BJ (cell line): ENCODE data around the gene GDF9. TPM values are rescaled to one million over a fixed set of nuclear protein-coding genes. Genes with fewer than 3 reads are reported as not detected.

Experiments
- CTCF ChIA-PET: fragments of 350-600 bp; formaldehyde crosslinking; extraction: SDS; loops from one replicate; lab custom pipeline; 2021; ENCODE audit warnings: antibody characterized with exemption, inconsistent platforms; lab: Yijun Ruan, JAX
- POLR2A ChIA-PET: fragments of 300-600 bp; sonication (Branson Sonifier 250); formaldehyde crosslinking; extraction: SDS; loops from one replicate; lab custom pipeline; 2021; ENCODE audit warnings: antibody characterized with exemption; lab: Charles Lee
- DNase-seq: peaks from one replicate; pipeline ENCODE4 v3.0.0-alpha.2; 2011; ENCODE audit warnings: low read depth
- H3K27me3 ChIP-seq: 2 replicates; pipeline ENCODE4 v1.6.0; 2011; ENCODE audit warnings: low read length; ENCODE audit not compliant: control insufficient read depth, insufficient read depth
- H3K36me3 ChIP-seq: 2 replicates; pipeline ENCODE4 v1.5.1; 2011; ENCODE audit warnings: low read length; ENCODE audit not compliant: control insufficient read depth, insufficient read depth
- H3K4me3 ChIP-seq: 2 replicates; pipeline ENCODE4 v1.5.1; 2011; ENCODE audit warnings: low read depth, mild to moderate bottlenecking, control low read depth, low read length
- polyA plus RNA-seq: library from polyadenylated mRNA; depleted of rRNA; stranded (reverse); fragments of >200 nt; gene quantifications from 2 replicates; pipeline ENCODE4 v1.2.3, GENCODE V29; 2011
- TF ChIP-seq, protein P1 (sequence below): IDR thresholded peaks from 2 replicates; pipeline ENCODE4 v1.5.1; 2011; ENCODE audit warnings: low read depth, mild to moderate bottlenecking, control low read depth, inconsistent platforms, low read length, moderate library complexity; ENCODE audit not compliant: insufficient read depth

Gene GDF9
- polyA plus RNA-seq, 1 experiment: 0.20 TPM

DNA sequence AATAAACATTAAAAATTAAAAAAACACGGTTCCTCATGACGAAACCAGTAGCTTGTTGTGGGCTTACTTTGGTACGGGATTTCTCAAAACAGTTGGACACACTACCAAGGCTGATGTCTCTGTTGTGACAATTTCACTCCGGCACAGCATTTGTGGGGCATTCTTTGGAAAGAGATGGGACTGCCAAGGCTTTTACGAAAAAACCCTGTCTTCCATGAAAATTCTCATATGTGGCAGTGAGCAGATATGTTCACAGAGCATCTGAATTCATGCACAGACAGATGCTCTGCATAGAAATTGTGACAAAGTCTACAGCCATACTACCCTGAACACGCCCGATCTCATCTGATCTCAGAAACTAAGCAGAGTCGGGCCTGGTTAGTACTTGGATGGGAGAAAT is 18.0 kb downstream of the GDF9 start:
- Histone ChIP-seq H3K4me3 (no peak overlapping the region), H3K27me3 (no peaks in the 10 kb centered on the region), H3K36me3 (no peaks in the 10 kb centered on the region)
- ChIA-PET POLR2A (no interaction called here), CTCF (interaction anchor here (1.0 to 2.6 kb wide), 3 partner anchors 16 to 18 kb away, joined by 4 to 13 read pairs (median 4); partner anchors contain the start of genes GDF9, SHROOM1 and UQCRQ)
- TF ChIP-seq, protein P1, sequence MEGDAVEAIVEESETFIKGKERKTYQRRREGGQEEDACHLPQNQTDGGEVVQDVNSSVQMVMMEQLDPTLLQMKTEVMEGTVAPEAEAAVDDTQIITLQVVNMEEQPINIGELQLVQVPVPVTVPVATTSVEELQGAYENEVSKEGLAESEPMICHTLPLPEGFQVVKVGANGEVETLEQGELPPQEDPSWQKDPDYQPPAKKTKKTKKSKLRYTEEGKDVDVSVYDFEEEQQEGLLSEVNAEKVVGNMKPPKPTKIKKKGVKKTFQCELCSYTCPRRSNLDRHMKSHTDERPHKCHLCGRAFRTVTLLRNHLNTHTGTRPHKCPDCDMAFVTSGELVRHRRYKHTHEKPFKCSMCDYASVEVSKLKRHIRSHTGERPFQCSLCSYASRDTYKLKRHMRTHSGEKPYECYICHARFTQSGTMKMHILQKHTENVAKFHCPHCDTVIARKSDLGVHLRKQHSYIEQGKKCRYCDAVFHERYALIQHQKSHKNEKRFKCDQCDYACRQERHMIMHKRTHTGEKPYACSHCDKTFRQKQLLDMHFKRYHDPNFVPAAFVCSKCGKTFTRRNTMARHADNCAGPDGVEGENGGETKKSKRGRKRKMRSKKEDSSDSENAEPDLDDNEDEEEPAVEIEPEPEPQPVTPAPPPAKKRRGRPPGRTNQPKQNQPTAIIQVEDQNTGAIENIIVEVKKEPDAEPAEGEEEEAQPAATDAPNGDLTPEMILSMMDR: no peak
- no peak for DNase-seq

DNA sequence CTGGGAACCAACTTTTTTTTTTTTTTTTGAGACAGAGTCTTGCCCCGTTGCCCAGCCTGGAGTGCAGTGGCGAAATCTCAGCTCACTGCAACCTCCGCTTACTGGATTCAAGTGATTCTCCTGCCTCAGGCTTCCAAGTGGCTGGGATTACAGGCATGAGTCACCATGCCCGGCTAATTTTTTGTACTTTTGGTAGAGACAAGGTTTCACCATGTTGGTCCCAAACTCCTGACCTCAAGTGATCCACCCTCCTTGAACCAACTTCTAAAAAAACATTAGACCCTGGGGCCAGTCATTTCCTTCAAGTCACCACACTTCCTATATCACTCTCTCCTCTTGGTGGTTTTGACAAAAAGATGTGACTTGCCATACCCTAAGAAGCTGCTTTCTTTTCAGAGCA is 25.0 kb downstream of the GDF9 start:
- ChIA-PET POLR2A (no interaction called here), CTCF (no interaction called here)
- TF ChIP-seq, protein P1: no peak
- DNase-seq: no peak
- Histone ChIP-seq H3K4me3 (no peak overlapping the region), H3K36me3 (no peaks in the 10 kb centered on the region), H3K27me3 (no peaks in the 10 kb centered on the region; the same call in 1 of the 2 replicates)

DNA sequence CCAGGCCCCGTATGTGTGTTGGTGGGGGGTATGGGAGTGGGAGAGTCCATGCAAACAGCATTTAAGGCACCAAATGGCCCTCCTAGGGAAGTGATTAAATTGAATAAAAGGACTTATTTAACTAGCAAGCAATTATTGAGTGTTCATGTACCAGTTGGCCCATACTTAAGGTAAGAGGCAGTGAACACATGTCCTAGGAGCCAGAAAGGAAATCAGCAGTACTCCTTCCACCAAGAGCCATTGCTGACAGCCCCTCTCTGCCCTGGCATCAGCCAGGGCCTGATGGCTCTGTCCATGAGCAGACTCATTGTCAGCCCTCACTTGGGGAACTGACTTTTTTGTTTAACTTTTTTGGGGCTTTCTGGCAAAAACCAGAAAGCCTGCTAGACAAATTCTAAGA is 25.4 kb downstream of the GDF9 start:
- H3K4me3 ChIP-seq: no peak overlapping the region
- no peaks in the 10 kb centered on the region; the same call in 1 of the 2 replicates for H3K27me3 ChIP-seq
- TF ChIP-seq, protein P1: no peak
- ChIA-PET POLR2A (no interaction called here), CTCF (interaction anchor here (1.2 kb wide), 1 partner anchor 20 kb away, joined by 5 read pairs; no protein-coding TSS in a partner anchor)
- H3K36me3 ChIP-seq: no peaks in the 10 kb centered on the region
- no peak for DNase-seq

DNA sequence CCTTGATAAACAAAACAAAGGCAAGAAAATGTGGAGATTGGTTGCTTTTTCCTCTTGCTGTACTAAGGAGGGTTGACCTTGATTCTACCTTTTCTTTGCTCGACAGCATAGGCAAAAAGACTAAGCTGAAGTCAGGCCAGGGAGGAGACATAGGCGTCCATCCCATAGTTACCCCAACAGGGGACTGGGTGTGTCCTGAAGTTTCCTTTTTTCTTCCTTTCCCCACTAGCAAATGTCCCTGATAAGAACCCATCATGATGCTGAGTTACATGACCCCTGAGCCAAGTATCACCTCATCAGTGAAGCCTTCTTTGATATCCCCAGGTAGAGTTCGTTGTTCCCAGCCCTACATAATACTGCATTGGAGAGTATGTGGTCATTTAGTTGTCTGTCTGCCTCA is 26.0 kb downstream of the GDF9 start:
- Histone ChIP-seq H3K27me3 (no peaks in the 10 kb centered on the region; the same call in 1 of the 2 replicates), H3K36me3 (no peaks in the 10 kb centered on the region), H3K4me3 (no peak overlapping the region)
- ChIA-PET POLR2A (no interaction called here), CTCF (interaction anchor here (1.2 to 2.4 kb wide), 4 partner anchors 11 to 25 kb away, joined by 3 to 12 read pairs (median 5); partner anchors contain the start of gene SHROOM1)
- DNase-seq: no peak
- TF ChIP-seq, protein P1: no peak

DNA sequence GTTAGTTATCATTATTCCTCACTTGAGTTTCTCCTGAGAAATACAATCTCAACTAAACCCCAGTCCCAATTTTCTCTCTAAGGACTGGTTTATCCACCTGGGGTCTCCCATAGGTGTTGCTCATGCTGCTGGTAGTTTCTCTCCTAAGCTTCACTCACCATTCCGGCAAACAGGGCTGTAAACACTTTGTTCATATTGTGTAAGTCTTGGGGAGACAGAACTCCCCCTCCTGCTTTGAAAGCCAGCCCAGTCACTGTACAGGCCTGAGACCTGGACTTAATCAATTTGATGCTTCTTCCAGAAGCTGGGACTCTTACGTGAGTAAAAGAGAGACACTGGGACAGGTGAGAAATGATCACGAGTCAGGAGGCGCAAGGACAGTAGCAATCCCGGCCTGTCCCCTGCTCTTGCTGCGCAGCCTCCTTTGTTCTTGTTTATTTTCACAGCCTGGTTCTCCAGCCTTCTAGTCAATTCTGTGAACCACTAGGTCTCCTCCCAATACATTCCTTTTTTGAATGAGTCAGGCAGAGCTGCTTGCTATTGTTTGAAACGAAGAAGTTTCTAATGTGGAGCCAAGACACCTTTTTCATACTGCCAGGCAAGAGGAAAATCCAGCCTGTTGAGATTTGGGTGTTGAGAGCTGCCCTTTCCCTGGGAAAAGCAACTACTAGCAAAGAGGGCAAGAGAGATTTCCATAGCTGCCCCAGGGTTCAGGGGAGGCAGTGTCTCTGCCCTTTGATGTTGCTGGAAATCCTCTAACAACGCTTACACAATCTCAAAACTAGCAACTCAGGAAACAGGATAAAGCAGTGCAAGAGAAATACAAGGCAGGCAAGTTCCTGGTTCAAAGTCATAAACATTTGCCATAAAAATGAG is 26.6 kb downstream of the GDF9 start:
- POLR2A ChIA-PET: no interaction called here
- H3K36me3 ChIP-seq: no peaks in the 10 kb centered on the region
- TF ChIP-seq, protein P1: no peak
- no peaks in the 10 kb centered on the region; the same call in 1 of the 2 replicates for H3K27me3 ChIP-seq
- no peak for DNase-seq
- CTCF ChIA-PET: interaction anchor here (1.0 to 2.4 kb wide), 5 partner anchors 10 to 43 kb away, joined by 3 to 12 read pairs (median 5); partner anchors contain the start of gene SHROOM1
- H3K4me3 ChIP-seq: no peak overlapping the region
